SK-N-SH treated with all-trans-retinoic acid at 6 μM for 48 hours (cell line): Measurements from ENCODE around the gene FKBP4.

Source experiments
- ARNTL ChIP-seq: fragments of 450-650 bp; formaldehyde crosslinking; IDR thresholded peaks from 2 replicates; pipeline ENCODE4 v1.5.0; 2020; ENCODE audit warnings: low read depth, mild to moderate bottlenecking, moderate library complexity, borderline replicate concordance
- ESRRG ChIP-seq: fragments of 250-450 bp; sonication (Bioruptor Pico); IDR thresholded peaks from 2 replicates; pipeline ENCODE4 v1.6.1; 2021; ENCODE audit warnings: mild to moderate bottlenecking
- GLIS3 ChIP-seq: fragments of 250-450 bp; sonication (Bioruptor Pico); IDR thresholded peaks from 2 replicates; pipeline ENCODE4 v1.5.0; 2020; ENCODE audit warnings: mild to moderate bottlenecking, moderate library complexity
- PPARA ChIP-seq: fragments of 250-450 bp; sonication (Bioruptor Pico); IDR thresholded peaks from 2 replicates; pipeline ENCODE4 v1.5.0; 2020; ENCODE audit warnings: mild to moderate bottlenecking, borderline replicate concordance
- ZFP3 ChIP-seq: fragments of 250-450 bp; sonication (Bioruptor Pico); IDR thresholded peaks from 2 replicates; pipeline ENCODE4 v1.5.0; 2020; ENCODE audit warnings: mild to moderate bottlenecking, moderate library complexity
- ZNF565 ChIP-seq: fragments of 450-650 bp; formaldehyde crosslinking; conservative IDR thresholded peaks from 2 replicates; pipeline ENCODE4 v1.5.0; 2020; ENCODE audit warnings: low read depth, mild to moderate bottlenecking, moderate library complexity
- ZNF8 ChIP-seq: fragments of 450-650 bp; formaldehyde crosslinking; IDR thresholded peaks from 2 replicates; pipeline ENCODE4 v1.5.0; 2020; ENCODE audit warnings: mild to moderate bottlenecking, moderate library complexity
- TF ChIP-seq, protein P1 (sequence below): fragments of 250-450 bp; sonication (Bioruptor Pico); IDR thresholded peaks from 2 replicates; pipeline ENCODE4 v1.5.0; 2020; ENCODE audit warnings: mild to moderate bottlenecking, moderate library complexity
- TF ChIP-seq, protein P2 (sequence below): fragments of 250-450 bp; sonication (Bioruptor Pico); IDR thresholded peaks from 2 replicates; pipeline ENCODE4 v1.5.1; 2021; ENCODE audit warnings: mild to moderate bottlenecking, moderate library complexity
- TF ChIP-seq, protein P3 (sequence below): fragments of 250-450 bp; sonication (Bioruptor Pico); IDR thresholded peaks from 2 replicates; pipeline ENCODE4 v1.5.1; 2020; ENCODE audit warnings: low read depth, mild to moderate bottlenecking, moderate library complexity
- TF ChIP-seq, protein P4 (sequence below): fragments of 250-450 bp; sonication (Bioruptor Pico); IDR thresholded peaks from 2 replicates; pipeline ENCODE4 v1.8.0; 2020; ENCODE audit warnings: mild to moderate bottlenecking, moderate library complexity, borderline replicate concordance

DNA sequence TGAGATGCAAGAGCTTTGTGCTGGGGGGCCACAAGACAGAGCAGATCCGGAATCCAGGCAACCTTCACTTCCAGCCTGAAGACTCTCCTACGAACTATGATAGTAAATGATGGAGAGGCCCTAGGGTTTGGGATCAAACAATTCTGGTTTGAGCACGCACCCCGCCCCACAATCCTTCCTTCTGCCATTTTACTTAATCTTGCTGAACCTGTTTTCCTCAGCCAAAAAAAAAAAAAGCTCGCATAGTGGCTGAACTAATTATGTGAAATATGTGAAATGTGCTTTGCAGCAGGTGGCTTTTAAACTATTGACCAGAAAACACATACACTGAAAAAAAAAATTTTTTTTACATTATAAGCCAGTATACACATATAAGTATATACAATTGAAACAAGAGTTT is 17.0 kb downstream of the FKBP4 start:
- TF ChIP-seq, protein P1, sequence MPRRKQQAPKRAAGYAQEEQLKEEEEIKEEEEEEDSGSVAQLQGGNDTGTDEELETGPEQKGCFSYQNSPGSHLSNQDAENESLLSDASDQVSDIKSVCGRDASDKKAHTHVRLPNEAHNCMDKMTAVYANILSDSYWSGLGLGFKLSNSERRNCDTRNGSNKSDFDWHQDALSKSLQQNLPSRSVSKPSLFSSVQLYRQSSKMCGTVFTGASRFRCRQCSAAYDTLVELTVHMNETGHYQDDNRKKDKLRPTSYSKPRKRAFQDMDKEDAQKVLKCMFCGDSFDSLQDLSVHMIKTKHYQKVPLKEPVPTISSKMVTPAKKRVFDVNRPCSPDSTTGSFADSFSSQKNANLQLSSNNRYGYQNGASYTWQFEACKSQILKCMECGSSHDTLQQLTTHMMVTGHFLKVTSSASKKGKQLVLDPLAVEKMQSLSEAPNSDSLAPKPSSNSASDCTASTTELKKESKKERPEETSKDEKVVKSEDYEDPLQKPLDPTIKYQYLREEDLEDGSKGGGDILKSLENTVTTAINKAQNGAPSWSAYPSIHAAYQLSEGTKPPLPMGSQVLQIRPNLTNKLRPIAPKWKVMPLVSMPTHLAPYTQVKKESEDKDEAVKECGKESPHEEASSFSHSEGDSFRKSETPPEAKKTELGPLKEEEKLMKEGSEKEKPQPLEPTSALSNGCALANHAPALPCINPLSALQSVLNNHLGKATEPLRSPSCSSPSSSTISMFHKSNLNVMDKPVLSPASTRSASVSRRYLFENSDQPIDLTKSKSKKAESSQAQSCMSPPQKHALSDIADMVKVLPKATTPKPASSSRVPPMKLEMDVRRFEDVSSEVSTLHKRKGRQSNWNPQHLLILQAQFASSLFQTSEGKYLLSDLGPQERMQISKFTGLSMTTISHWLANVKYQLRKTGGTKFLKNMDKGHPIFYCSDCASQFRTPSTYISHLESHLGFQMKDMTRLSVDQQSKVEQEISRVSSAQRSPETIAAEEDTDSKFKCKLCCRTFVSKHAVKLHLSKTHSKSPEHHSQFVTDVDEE (CRISPR knock-in tag) = no peak
- TF ChIP-seq, protein P2, sequence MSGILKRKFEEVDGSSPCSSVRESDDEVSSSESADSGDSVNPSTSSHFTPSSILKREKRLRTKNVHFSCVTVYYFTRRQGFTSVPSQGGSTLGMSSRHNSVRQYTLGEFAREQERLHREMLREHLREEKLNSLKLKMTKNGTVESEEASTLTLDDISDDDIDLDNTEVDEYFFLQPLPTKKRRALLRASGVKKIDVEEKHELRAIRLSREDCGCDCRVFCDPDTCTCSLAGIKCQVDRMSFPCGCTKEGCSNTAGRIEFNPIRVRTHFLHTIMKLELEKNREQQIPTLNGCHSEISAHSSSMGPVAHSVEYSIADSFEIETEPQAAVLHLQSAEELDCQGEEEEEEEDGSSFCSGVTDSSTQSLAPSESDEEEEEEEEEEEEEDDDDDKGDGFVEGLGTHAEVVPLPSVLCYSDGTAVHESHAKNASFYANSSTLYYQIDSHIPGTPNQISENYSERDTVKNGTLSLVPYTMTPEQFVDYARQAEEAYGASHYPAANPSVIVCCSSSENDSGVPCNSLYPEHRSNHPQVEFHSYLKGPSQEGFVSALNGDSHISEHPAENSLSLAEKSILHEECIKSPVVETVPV (CRISPR knock-in tag) = no peak
- TF ChIP-seq, protein P3, sequence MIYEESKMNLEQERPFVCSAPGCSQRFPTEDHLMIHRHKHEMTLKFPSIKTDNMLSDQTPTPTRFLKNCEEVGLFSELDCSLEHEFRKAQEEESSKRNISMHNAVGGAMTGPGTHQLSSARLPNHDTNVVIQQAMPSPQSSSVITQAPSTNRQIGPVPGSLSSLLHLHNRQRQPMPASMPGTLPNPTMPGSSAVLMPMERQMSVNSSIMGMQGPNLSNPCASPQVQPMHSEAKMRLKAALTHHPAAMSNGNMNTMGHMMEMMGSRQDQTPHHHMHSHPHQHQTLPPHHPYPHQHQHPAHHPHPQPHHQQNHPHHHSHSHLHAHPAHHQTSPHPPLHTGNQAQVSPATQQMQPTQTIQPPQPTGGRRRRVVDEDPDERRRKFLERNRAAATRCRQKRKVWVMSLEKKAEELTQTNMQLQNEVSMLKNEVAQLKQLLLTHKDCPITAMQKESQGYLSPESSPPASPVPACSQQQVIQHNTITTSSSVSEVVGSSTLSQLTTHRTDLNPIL (CRISPR knock-in tag) = no peak
- TF ChIP-seq ZFP3 (CRISPR knock-in tag) (no peak), ZNF8 (CRISPR knock-in tag) (no peak), PPARA (CRISPR knock-in tag) (no peak), ZNF565 (CRISPR knock-in tag) (no peak), ARNTL (no peak), ESRRG (CRISPR knock-in tag) (no peak), GLIS3 (no peak)
- TF ChIP-seq, protein P4, sequence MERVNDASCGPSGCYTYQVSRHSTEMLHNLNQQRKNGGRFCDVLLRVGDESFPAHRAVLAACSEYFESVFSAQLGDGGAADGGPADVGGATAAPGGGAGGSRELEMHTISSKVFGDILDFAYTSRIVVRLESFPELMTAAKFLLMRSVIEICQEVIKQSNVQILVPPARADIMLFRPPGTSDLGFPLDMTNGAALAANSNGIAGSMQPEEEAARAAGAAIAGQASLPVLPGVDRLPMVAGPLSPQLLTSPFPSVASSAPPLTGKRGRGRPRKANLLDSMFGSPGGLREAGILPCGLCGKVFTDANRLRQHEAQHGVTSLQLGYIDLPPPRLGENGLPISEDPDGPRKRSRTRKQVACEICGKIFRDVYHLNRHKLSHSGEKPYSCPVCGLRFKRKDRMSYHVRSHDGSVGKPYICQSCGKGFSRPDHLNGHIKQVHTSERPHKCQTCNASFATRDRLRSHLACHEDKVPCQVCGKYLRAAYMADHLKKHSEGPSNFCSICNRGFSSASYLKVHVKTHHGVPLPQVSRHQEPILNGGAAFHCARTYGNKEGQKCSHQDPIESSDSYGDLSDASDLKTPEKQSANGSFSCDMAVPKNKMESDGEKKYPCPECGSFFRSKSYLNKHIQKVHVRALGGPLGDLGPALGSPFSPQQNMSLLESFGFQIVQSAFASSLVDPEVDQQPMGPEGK (CRISPR knock-in tag) = no peak
